Heart left ventricle (tissue), 13 donors: ENCODE data around the gene FAT1.
A peak's percentile ranks its signal among the peaks of the same experiment; 100 is the strongest.

Experiments
- CTCF ChIP-seq, 12 donors: fragments of 200-600 bp; sonication (generic) in 4 of 12; IDR thresholded peaks; one replicate each; pipeline versions ENCODE4 v1.5.0 to v1.8.0; 2018 to 2022; ENCODE audit warnings: antibody characterized with exemption in 12 of 12, mild to moderate bottlenecking in 5 of 12
- POLR2A ChIP-seq, 2 donors: fragments of 450-650 bp; IDR thresholded peaks; one replicate each; pipeline ENCODE4 v1.6.1; 2017; ENCODE audit warnings: antibody characterized with exemption in 2 of 2, mild to moderate bottlenecking in 2 of 2, moderate library complexity in 2 of 2
- donor health status: ischemic (EF 13 %, LVEDD 7.1; RV severe dilation, severe dysfunction).
- donor health status: DM: no; HTN: yes; CAD: no.
- donor health status: DM: no; HTN: no; CAD: no.
- donor health status: ischemic (EF 25% LVEDD 6.9; RV normal size, moderate dysfunction).
- donor health status: ischemic (EF 25% LVEDD 5.7; RV mildly dilated, moderate dysfunction).
- donor health status: ischemic (EF 35%, LVEDD 5.7; RV mildly dilated, moderate dysfunction).
- donor health status: nonischemic (EF 11% LVEDD 7.7; RV severe dilation, severe dysfunction).
- donor health status: DM: yes; HTN: yes; CAD: no.
- donor health status: PGD.
- donor health status: ischemic (EF 29% LVEDD 5.4; RV normal size, mild dysfunction).
- donor health status: nonischemic (EF 23%, LVEDD 6.1; RV moderate dilation, normal function).

DNA sequence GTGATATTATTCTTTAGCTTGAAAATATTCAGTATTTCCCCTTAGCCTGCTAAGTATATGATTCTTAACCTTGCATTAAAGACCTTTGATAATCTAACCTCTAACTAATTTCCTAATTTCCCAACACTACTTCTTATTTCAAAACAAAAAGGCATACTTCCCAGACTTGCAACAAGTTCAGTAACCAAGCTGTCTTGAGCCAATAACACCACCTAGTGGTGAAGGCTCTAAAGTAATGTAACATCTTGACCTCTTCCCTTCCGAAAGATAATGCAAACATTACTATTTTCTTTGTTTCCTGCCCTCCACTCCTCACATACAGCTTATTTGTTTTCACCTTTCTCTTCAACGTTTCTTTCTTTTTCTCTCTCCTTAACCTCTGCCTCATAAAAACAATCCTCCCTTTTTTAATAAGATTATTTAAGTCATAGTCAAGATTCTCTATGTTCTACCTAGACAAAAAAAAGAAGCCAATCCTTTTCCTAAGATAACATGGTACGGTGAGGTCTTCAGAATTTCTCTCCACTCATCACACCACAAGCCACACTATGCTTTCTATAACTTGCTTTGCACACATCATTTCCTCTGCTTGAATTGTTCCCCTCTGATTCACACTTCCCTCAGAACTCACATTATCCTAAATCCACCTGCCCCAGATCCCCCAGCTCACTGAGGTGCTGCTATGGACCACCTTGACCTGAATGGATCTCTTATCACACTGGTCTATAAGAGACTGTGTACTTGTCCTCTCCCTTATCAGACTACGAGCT lies 3.5 kb downstream of the FAT1 start:
- TF ChIP-seq CTCF (IDR thresholded peaks at IDR 0.05) (peak in 8 of 12 donors; percentile 9 to 46 (median 27)), POLR2A (IDR thresholded peaks at IDR 0.05) (no peak)
